Lung (tissue), 12 donors: ENCODE measurements around the gene SCN4B. TPM values are rescaled to one million over a fixed set of nuclear protein-coding genes. Genes with fewer than 3 reads are reported as not detected.

Experiments
- ATAC-seq: fragments of 200-7000 bp; cut with Tn5 transposase; one replicate; pipeline ENCODE4 v1.9.1; 2020; ENCODE audit warnings: moderate number of reproducible peaks; ENCODE audit not compliant: insufficient read depth, low FRiP score
- DNase-seq, 3 donors: peaks; one replicate each; pipeline ENCODE4 v3.0.0-alpha.2; 2013 to 2017
- H3K27ac ChIP-seq, 2 donors: one replicate each; pipeline ENCODE4 v1.5.1; 2013; ENCODE audit warnings: mild to moderate bottlenecking in 2 of 2, moderate library complexity in 2 of 2, control low read depth in 1 of 2, inconsistent platforms in 1 of 2, low read depth in 1 of 2, low read length in 1 of 2
- H3K27me3 ChIP-seq, 3 donors: one replicate each; pipeline ENCODE4 v1.5.1; 2013; ENCODE audit warnings: low read length in 2 of 3; ENCODE audit not compliant: control insufficient read depth in 3 of 3, insufficient read depth in 3 of 3
- H3K36me3 ChIP-seq, 4 donors: one replicate each; pipeline ENCODE4 v1.5.1; 2013; ENCODE audit warnings: low read length in 4 of 4, mild to moderate bottlenecking in 1 of 4, moderate library complexity in 1 of 4; ENCODE audit not compliant: control insufficient read depth in 4 of 4, insufficient read depth in 4 of 4
- H3K4me1 ChIP-seq, 5 donors: one replicate each; pipeline ENCODE4 v1.5.1; 2013; ENCODE audit warnings: low read length in 5 of 5, mild to moderate bottlenecking in 2 of 5, moderate library complexity in 1 of 5; ENCODE audit not compliant: control insufficient read depth in 5 of 5, insufficient read depth in 5 of 5
- H3K4me3 ChIP-seq: one replicate; pipeline ENCODE4 v1.5.1; 2013; ENCODE audit warnings: mild to moderate bottlenecking, control low read depth, moderate library complexity
- H3K9ac ChIP-seq, 2 donors: one replicate each; pipeline ENCODE4 v1.5.1; 2013; ENCODE audit warnings: low read length in 2 of 2, control low read depth in 1 of 2; ENCODE audit not compliant: insufficient read depth in 1 of 2
- H3K9me3 ChIP-seq, 4 donors: one replicate each; pipeline ENCODE4 v1.5.1; 2013; ENCODE audit warnings: low read length in 3 of 4, mild to moderate bottlenecking in 1 of 4, moderate library complexity in 1 of 4; ENCODE audit not compliant: control insufficient read depth in 4 of 4, insufficient read depth in 3 of 4
- WGBS, 2 donors: extraction: QIAGEN DNeasy Blood & Tissue Kit; methylation state at CpG; one replicate each; pipeline ENCODE4 v1.1.7; 2013; 5-methylcytosine and 5-hydroxymethylcytosine counted together
- polyA plus RNA-seq, 2 donors: library from polyadenylated mRNA; stranded (reverse); fragments of 200-250 nt; gene quantifications; one replicate each; pipeline ENCODE4 v1.2.1, GENCODE V29; 2013
- total RNA-seq, 2 donors: library from RNA; depleted of rRNA in 1 of 2; stranded (reverse); fragments of >200 nt in 1 of 2; gene quantifications; one replicate each; pipeline ENCODE4 v1.2.1, GENCODE V29; 2014 to 2021
- TF ChIP-seq, protein P1 (sequence below): IDR thresholded peaks from 2 replicates; pipeline ENCODE4 v1.5.1; 2012; ENCODE audit warnings: mild to moderate bottlenecking; ENCODE audit errors: control extremely low read depth, extremely low read depth
- donor health status: control.
- donor health status: control.
- donor health status: Bipolar disorder and iron deficiency.
- donor health status: healthy.
- donor health status: DM: yes; HTN: yes; CAD: no.

The SCN4B gene
- total and polyA plus RNA-seq, 4 donors: 0.95 to 5.2 (median 2.3) TPM

GRCh38 chr11:118145285-118146227 is 7.1 kb downstream of the SCN4B start:
- DNase-seq (peak; percentile 84), ATAC-seq (peak; percentile 96)
- WGBS, 2 donors: 1 to 3% methylated on average over 64 to 78 of the region's 78 CpGs
- no peak overlapping the region for H3K9ac ChIP-seq
- peaks cover 0 to 11% (median 0%) of the 10 kb centered on the region in 3 donors for H3K27me3 ChIP-seq
- H3K36me3 ChIP-seq: no peaks in the 10 kb centered on the region
- TF ChIP-seq, protein P1, sequence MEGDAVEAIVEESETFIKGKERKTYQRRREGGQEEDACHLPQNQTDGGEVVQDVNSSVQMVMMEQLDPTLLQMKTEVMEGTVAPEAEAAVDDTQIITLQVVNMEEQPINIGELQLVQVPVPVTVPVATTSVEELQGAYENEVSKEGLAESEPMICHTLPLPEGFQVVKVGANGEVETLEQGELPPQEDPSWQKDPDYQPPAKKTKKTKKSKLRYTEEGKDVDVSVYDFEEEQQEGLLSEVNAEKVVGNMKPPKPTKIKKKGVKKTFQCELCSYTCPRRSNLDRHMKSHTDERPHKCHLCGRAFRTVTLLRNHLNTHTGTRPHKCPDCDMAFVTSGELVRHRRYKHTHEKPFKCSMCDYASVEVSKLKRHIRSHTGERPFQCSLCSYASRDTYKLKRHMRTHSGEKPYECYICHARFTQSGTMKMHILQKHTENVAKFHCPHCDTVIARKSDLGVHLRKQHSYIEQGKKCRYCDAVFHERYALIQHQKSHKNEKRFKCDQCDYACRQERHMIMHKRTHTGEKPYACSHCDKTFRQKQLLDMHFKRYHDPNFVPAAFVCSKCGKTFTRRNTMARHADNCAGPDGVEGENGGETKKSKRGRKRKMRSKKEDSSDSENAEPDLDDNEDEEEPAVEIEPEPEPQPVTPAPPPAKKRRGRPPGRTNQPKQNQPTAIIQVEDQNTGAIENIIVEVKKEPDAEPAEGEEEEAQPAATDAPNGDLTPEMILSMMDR: peak; percentile 85
- H3K4me1 ChIP-seq: peaks cover 0 to 7% (median 0%) of the 10 kb centered on the region in 5 donors
- H3K4me3 ChIP-seq: peak overlapping the region; percentile 40
- H3K27ac ChIP-seq: peak overlapping the region; percentile 13 to 51
- H3K9me3 ChIP-seq: no peaks in the 10 kb centered on the region

DNA sequence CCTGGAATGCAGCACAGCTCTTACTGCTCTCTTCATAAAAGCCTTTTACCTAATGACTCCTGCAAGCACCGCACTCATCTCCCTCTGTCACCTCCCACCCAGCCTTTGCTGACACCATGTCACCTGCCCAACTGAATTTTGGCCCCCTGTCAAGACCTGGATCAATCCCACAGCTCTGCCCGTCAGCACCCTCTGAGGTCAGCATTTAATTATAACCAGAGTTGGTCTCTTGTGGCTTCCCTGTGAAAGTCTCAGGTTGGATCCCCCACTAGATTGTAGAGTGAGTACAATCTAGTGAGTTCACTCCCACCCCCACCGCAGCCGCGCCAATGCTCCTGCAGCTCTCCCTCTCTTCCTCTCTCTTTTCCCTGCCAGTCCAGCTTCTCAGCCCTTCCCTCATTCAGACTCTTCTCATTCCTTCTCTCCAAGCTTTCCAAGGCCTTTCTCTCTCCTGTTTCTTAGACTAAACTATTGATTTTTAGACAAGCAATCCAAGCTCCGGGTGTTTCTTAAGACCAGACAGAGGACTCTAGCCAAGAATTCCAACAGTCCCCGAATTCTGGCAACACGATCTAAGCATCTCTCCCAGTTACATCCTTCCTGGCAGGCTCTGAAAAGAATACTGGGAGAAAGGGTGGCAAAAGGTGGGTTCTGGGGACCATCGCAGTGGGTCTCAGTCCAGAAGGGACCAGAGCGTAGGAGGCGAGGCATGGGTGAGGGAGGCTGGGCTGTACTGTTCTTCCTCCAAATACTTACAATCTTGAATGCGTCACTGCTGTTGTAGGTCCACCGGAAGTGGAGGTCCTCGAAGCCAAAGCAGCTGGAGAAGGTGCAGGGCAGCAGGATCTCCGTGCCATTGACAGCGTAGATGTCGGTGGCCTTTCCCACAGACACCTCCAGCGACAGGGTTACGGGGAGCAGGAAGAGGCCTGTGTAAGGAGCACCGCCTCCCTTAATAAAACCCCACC is 8.0 kb downstream of the SCN4B start:
- DNase-seq (peak; percentile 10 to 51 (median 33)), ATAC-seq (no peak)
- peaks cover 0 to 10% (median 0%) of the 10 kb centered on the region in 3 donors for H3K27me3 ChIP-seq
- 57 to 68% methylated on average over 20 of the region's 20 CpGs for WGBS, 2 donors
- no peak overlapping the region for H3K4me3 ChIP-seq
- no peaks in the 10 kb centered on the region for H3K9me3 ChIP-seq
- TF ChIP-seq, protein P1: no peak
- H3K36me3 ChIP-seq: no peaks in the 10 kb centered on the region
- H3K27ac ChIP-seq: no peak overlapping the region
- no peak overlapping the region for H3K9ac ChIP-seq
- H3K4me1 ChIP-seq: peaks cover 0 to 7% (median 0%) of the 10 kb centered on the region in 5 donors

GRCh38 chr11:118143661-118144185 is 8.9 kb downstream of the SCN4B start:
- peak in 1 of 3 donors; percentile 6 for DNase-seq
- no peak for ATAC-seq
- Histone ChIP-seq H3K36me3 (no peaks in the 10 kb centered on the region), H3K27ac (no peak overlapping the region), H3K9ac (no peak overlapping the region), H3K9me3 (no peaks in the 10 kb centered on the region), H3K27me3 (peaks cover 0 to 10% (median 0%) of the 10 kb centered on the region in 3 donors), H3K4me1 (peaks cover 0 to 5% (median 0%) of the 10 kb centered on the region in 5 donors), H3K4me3 (no peak overlapping the region)
- WGBS, 2 donors: 73 to 81% methylated on average over 12 of the region's 12 CpGs
- TF ChIP-seq, protein P1: no peak
